NOMO-1 (cell line): Measurements from ENCODE around the gene MFNG.
"Not testable (repeated sequence)": the region's sequence is repeated elsewhere in the genome, so short reads cannot be mapped to it uniquely, and the experiment has no call there.

Experiments used
- DNase-seq, 2 experiments: peaks; one replicate each; lab custom pipeline; 2025; ENCODE audit not compliant: unreplicated experiment in 2 of 2; lab: John Stamatoyannopoulos, UW

MFNG gene

DNA sequence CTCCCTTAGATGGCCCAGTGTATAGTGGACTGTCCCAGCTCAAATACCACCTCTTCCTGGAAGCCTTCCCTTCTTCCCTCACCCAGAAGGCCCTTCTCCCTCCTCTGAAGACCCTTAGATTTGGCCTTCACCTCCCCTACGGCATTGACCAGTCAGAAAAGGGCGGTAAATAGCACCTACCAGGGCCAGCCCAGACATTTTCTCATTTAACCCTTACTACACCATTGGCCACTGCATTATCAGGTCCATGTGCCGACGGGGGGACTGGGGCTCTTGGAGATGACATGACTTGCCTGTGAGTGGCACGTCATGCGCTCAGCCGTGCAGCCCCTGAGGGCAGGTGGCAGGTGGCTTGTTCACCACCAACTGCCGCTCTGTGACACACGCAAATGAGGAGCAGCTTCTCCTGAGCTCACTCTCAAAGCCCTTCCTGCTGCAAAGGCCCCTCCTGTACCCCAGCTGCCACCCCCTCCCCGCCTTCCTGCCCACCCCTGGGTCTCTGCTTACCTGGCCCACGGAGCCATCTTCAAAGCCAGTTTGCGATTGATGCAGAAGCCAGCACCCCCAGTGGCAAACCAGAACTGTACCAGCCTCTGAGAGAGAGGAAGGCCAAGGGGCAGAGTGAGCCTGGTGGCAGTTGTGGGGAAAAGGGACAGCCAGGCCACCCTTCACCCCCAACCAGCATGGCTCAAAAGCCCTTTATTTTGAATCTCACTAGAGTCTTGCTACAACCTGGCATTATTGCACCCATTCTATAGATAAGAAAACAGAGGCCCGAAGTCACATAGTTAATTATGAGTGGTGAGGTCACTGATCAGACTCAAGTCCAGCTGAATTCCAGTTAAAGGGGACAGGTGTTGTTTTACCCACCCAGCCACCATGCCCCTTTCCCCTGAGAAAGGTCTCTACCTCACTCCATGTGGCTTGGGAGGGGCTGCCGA, 9.5 kb downstream of the MFNG start:
- DNase-seq: no peak

GRCh38 chr22:37474447-37475090, 11.6 kb downstream of the MFNG start:
- no peak for DNase-seq

DNA sequence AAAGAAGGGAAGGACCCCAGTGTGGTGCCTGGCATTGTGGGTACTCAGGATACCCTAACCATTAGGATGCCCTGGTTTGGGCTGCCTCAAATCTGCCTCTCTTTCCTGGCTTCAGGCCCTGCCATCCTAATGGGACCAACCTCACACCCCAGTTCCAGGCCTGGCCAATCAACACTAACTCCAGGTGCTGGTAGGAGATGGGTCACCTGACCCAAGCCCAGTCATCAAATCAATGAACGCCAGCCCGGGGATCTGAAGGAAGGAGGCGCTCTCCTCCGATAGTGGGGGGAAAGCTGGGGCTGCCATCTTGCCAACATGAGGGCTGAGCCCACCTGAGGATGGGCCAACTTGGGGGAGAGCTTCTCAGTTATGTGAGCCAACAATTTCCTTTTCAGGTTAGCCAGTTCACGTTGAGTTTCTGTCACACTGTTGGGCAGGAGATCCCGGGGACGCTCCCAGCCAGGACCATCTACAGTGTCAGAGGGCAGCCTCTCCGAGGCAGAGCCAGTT, 12.7 kb downstream of the MFNG start:
- no peak for DNase-seq

DNA sequence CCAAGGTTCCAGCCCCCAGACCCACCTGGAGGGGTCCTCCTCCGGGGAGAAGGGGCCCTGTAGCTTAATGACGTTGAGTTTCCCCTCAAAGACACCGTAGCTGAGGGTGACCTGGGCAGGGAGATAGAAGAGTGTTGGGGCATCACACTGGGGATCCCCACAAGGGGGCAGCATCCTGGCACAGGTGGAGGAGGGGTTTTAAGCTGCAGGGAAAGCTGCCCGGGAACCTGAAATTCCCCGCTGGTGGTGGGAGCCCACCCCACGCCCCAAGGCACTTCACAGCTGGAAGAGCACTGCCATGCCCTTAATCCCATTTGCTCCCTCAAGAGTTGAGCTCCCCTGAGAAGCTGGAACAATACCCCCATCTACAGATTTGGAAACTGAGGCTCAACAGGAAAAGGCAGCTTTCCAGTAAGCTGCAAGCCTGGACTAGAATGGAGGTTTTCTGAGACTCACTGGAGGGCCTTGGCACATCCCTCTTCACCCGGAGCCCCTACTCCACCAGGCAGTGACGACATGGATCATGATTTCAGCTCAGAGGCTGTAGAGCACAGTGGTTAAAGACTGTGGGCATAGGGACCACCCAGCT, 13.7 kb downstream of the MFNG start:
- no peak for DNase-seq

- DNase-seq: no peak
Measured at GRCh38 chr22:37471727-37472417, 14.3 kb downstream of the MFNG start.

GRCh38 chr22:37470087-37470445, 16.1 kb downstream of the MFNG start:
- no peak for DNase-seq

GRCh38 chr22:37469416-37470086, 16.6 kb downstream of the MFNG start:
- no peak for DNase-seq

DNA sequence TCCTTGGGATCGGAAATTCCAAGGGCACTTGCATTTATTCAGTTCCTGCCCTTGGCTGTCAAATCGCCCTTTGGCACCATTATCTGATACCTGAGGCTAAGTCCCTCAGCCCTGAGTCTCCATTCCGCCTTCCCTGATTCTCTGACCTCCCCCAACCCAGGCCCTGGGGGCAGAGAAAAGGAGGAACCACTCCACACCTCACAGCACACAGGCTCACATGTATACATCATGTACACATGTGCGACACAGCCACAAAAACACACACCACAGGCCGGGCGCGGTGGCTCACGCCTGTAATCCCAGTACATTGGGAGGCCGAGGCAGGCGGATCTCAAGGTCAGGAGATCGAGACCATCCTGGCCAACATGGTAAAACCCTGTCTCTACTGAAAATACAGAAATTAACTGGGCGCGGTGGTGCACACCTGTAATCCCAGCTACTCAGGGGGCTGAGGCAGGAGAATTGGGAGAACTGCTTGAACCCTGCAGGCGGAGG, 17.9 kb downstream of the MFNG start:
- not testable (repeated sequence) for DNase-seq

DNA sequence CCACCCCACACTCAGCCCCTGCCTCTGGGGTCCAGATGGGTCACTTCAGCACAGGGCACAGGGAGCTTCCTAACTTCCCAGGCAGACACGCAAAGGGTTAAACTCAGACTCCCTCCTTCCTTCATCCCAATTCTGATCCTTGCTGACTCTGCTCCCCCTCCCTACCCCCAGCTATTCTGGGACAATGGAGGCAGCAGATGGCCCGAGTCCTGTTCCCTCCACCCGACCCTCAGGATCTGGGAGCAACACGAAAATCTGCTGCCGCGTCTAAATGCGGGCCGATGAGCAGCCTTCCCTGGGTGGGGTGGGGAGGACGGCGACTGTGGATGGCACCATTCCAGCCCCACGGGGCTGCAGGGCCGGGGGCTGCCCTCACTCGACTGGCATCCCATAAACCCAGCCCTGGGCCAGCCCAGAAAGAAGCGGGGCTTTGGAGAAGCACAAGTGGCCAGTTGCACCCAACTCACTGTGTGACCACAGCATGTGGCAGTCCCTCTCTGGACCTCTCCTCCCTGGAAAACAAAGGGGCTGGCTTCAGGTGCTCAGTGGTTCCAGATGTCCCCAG, 18.7 kb downstream of the MFNG start:
- DNase-seq: no peak

DNA sequence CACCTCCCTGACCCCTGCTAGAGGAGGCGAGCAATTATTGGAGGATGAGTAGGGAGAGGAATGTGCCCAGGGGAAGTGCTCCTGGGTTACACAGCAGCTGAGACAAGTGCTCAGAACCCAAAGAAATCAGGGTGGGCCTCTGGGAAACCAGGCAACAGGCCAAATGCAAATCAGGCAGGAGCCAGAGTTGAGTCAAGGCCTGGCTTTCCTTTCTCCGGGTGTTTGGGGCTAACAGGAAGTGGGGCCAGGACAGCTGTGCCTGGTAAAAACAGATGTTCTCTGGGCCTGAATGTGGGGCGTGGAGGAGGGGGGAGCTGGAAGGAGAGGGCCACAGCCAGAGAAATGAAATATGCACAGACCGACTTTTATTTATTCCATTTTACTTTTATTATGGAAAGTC, 22.0 kb downstream of the MFNG start:
- no peak for DNase-seq

DNA sequence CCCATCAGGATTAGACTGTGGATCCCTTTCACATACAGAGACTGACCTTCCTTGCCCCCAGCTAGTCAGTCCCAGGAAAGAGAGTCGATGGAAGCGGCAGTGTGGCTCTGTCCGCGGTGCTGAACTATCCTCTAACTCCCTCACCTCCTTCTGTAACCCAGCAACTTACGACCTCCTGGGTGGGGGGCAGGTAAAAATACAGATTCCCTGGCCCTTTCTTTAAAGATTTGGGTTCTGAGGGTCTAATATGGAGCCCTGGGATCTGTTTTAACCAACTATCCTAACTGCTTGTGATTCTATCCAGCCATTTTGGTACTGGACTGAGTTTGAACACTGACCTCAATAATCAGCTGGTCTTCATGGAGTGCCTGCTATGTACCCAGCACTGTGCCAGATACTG, 23.2 kb downstream of the MFNG start:
- DNase-seq: peak; percentile 5 to 14

GRCh38 chr22:37462436-37462835, 23.7 kb downstream of the MFNG start:
- no peak for DNase-seq

- no peak for DNase-seq
Measured at GRCh38 chr22:37461961-37462360, 24.2 kb downstream of the MFNG start.

DNA sequence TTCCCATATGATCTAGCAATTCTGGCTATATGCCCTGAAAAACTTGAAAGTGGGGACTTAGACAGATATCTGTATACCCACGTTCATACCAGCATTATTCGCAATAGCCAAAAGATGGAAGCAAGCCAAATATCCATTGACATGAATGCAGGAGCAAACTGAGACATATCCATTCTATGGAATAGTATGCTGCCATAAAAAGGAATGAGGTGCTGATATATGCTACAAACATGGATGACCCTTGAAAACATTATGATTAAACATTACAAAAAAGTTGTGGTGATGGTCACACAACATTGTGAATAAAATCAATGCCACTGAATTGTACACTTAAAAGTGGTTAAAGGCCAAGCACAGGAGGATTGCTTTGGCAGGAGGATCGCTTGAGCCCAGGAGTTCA, 25.5 kb downstream of the MFNG start:
- DNase-seq: no peak

GRCh38 chr22:37459206-37459605, 27.0 kb downstream of the MFNG start:
- DNase-seq: no peak

DNA sequence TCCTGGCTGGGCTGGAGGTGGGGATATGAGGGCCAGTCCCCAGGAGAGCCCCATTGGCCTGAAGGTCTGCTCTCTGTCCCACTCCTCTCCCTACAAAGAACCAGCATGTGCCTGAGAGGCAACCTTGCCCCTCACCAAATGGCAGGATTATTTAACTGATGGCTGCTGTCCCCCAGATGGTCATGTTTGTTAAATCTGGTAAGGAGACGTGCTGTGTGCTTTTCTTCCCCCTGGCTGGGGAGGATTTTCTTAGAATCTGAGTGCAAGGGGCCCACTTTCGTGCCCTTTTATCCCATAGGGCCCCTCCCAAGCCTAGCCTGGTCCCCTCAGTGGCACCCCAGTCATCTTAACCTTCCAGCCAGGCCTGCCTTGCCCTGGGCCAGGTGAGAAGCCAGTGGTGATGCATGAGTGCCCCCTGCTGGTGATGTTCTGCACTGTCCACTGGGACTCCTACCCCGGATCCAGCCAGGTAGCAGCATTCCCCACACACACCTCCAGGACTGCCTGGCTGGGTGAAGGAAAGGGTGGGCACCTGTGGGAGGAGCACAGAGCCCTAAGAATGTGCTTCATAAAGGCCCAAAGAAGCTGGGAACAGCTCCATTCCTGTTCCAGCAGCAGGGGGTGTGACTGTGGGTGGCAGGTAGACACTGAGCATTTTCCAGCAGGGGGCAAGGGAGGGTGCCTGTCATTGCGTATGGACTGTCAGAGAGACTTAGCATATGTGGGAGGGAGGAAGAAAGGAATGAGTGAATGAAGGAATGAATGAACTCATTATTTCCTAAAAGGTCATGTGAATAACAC, 28.9 kb downstream of the MFNG start:
- DNase-seq: peak; percentile 34 to 38

DNA sequence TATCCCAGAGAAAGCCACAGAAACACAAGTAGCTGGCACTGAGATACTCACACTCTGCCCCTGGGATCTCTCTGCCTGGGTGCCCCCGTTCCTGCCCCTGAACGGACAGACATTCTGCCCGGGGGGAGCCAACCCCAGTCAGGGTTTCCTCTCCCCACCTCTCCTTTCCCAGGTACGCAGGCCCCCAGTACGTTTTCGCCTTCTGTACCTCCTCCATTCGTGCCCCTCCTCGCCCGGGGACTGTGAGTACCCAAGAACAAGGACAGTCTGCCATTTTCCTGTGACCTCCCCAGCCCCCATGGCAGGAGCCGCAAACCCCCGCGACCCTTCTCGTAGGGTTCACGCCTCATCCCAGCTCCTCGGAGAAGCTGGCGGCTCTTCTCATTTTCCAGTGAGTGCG, 29.8 kb downstream of the MFNG start:
- DNase-seq: no peak

GRCh38 chr22:37455896-37456295, 30.3 kb downstream of the MFNG start:
- no peak for DNase-seq
